Measurements from ENCODE around the gene PDLIM1. TPM values are rescaled to one million over a fixed set of nuclear protein-coding genes. Genes with fewer than 3 reads are reported as not detected.
A peak's percentile ranks its signal among the peaks of the same experiment; 100 is the strongest.

The PDLIM1 gene
- total RNA-seq, 1 experiment from 2014 or later, result 67.4 TPM

DNA sequence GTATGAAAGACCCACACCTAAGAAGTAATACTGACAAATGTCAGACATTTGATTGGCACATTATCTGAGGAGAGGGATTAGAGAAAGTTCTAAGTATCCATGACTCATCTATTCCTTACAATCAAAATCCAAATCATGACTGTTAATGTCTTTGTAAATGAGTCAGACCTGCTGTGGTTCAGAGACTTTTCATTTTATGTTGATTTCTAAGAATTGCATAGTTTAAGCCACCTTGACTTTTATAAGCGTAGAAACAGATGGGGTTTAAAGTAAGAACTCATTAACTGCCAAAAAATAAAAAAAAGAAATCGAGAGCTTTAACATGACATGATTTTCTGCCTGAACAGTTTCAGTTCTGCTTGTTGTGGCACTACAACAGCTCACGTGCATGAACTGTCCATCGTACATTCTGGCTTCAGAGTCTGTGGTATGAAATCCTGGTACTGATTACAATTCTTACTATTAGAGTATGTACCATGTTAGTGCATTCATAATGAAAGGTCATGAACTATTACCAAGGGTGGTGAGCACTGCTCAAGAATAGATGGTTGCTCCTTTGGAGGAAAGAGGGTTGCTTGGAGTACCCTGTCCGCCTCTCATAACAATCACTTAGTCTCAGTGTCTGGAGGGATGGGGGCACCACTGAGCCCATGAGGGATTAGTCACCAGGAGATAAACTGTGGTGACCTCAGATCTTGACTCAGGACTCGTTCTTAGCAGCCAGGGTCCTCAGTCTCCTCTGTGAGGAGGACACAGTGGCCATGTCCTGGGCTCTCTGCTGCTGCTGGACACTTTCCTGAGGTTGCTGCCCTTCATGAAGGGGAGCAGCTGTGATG lies 54.5 kb downstream of the PDLIM1 start:
- ChIA-PET CTCF (interaction anchor here (2.0 to 2.4 kb wide), 2 partner anchors 11 to 35 kb away, joined by 9 to 14 read pairs; no protein-coding TSS in a partner anchor), RAD21 (ENCODE audit: low non-redundant PET in 1 of 2, low total read pairs in 2 of 2, uncharacterized antibody in 2 of 2, unreplicated experiment in 2 of 2) (interaction anchor here in 1 of 2 experiments (1.6 kb wide), 1 partner anchor 35 kb away, joined by 3 read pairs; no protein-coding TSS in a partner anchor), POLR2A (no interaction called here)
- peak overlapping the region; percentile 74 for H3K4me2 ChIP-seq (ENCODE audit: low read length)
- no peaks in the 10 kb centered on the region for H3K27me3 ChIP-seq (ENCODE audit: insufficient read depth, low read length)
- no peaks in the 10 kb centered on the region for H3K9me2 ChIP-seq (ENCODE audit: insufficient read depth)
- no TSS peak for BruUV-seq (replicated peaks)
- no peaks in the 10 kb centered on the region for H3K9me3 ChIP-seq (ENCODE audit: control insufficient read depth in 1 of 2, insufficient read depth in 1 of 2, low read depth in 1 of 2, low read length in 2 of 2)
- intact Hi-C loops (cut with micrococcal nuclease), result no loop called here
- H3K4me3 ChIP-seq (replicated peaks in 1 of 2; ENCODE audit: low read depth in 1 of 2, low read length in 2 of 2), result peak overlapping the region in 1 of 2 experiments; percentile 20; a peak in 2 of 4 replicates
- no peaks in the 10 kb centered on the region for H3K79me2 ChIP-seq (ENCODE audit: insufficient read depth, low read length)
- H3K9ac ChIP-seq (ENCODE audit: low read length), result peak overlapping the region; percentile 45
- H2AFZ ChIP-seq (ENCODE audit: low read depth, low read length, poor library complexity, severe bottlenecking), result no peak overlapping the region
- H3K36me3 ChIP-seq (ENCODE audit: control insufficient read depth in 1 of 2, insufficient read depth in 2 of 2, low read length in 2 of 2), result peaks cover 0 to 4% of the 10 kb centered on the region in 2 experiments; a peak in 1 of 4 replicates
- ATAC-seq (peak; percentile 73), DNase-seq (ENCODE audit: low read depth, low spot score) (peak; percentile 68)
- peaks cover 30 to 38% of the 10 kb centered on the region in 2 experiments for H3K4me1 ChIP-seq (ENCODE audit: control insufficient read depth in 1 of 2, insufficient read depth in 2 of 2, low read length in 2 of 2)
- H3K27ac ChIP-seq (ENCODE audit: low read depth, low read length), result peak overlapping the region; percentile 68; the same call in 1 of the 2 replicates
- no peaks in the 10 kb centered on the region for H4K20me1 ChIP-seq (ENCODE audit: insufficient read depth)
- TF ChIP-seq RAD21 (IDR thresholded peaks at IDR 0.05; ENCODE audit: low read depth), result no peak
- peak; percentile 95 for TF ChIP-seq FOSL1 (IDR thresholded peaks at IDR 0.05; ENCODE audit: low read depth)
- TF ChIP-seq JUND (IDR thresholded peaks at IDR 0.05), result peak; percentile 91
- no peak for TF ChIP-seq EZH2 (IDR thresholded peaks at IDR 0.05)
- TF ChIP-seq CEBPB (IDR thresholded peaks at IDR 0.05; ENCODE audit: low read depth), result peak; percentile 57; the same call in 1 of the 2 replicates
- TF ChIP-seq CBX3 (IDR thresholded peaks at IDR 0.05; ENCODE audit: low read depth), result peak; percentile 72
- no peak for TF ChIP-seq EGR1 (IDR thresholded peaks at IDR 0.05; ENCODE audit: low read depth)
- TF ChIP-seq TCF7L2 (IDR thresholded peaks at IDR 0.05; ENCODE audit: borderline replicate concordance, extremely low read depth, insufficient read depth, insufficient read length), result no peak
- TF ChIP-seq ELF1 (IDR thresholded peaks at IDR 0.05; ENCODE audit: borderline replicate concordance, low read depth), result no peak
- peak; percentile 56; the same call in 1 of the 2 replicates for TF ChIP-seq SRF (IDR thresholded peaks at IDR 0.05; ENCODE audit: low read depth)
- TF ChIP-seq, protein P1, sequence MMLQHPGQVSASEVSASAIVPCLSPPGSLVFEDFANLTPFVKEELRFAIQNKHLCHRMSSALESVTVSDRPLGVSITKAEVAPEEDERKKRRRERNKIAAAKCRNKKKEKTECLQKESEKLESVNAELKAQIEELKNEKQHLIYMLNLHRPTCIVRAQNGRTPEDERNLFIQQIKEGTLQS (IDR thresholded peaks at IDR 0.05), result no peak
- TF ChIP-seq SIN3A (IDR thresholded peaks at IDR 0.05; ENCODE audit: low read depth), result peak; percentile 69
- TF ChIP-seq, protein P2, sequence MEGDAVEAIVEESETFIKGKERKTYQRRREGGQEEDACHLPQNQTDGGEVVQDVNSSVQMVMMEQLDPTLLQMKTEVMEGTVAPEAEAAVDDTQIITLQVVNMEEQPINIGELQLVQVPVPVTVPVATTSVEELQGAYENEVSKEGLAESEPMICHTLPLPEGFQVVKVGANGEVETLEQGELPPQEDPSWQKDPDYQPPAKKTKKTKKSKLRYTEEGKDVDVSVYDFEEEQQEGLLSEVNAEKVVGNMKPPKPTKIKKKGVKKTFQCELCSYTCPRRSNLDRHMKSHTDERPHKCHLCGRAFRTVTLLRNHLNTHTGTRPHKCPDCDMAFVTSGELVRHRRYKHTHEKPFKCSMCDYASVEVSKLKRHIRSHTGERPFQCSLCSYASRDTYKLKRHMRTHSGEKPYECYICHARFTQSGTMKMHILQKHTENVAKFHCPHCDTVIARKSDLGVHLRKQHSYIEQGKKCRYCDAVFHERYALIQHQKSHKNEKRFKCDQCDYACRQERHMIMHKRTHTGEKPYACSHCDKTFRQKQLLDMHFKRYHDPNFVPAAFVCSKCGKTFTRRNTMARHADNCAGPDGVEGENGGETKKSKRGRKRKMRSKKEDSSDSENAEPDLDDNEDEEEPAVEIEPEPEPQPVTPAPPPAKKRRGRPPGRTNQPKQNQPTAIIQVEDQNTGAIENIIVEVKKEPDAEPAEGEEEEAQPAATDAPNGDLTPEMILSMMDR (IDR thresholded peaks at IDR 0.05 in 2 of 3, conservative IDR thresholded peaks at IDR 0.05 in 1 of 3; ENCODE audit: borderline replicate concordance in 1 of 3, insufficient read depth in 1 of 3, low read depth in 2 of 3, low read length in 2 of 3), result no peak
- no peak for TF ChIP-seq YY1 (IDR thresholded peaks at IDR 0.05; ENCODE audit: extremely low read depth, insufficient replicate concordance, low read depth, low read length)
- TF ChIP-seq, protein P3, sequence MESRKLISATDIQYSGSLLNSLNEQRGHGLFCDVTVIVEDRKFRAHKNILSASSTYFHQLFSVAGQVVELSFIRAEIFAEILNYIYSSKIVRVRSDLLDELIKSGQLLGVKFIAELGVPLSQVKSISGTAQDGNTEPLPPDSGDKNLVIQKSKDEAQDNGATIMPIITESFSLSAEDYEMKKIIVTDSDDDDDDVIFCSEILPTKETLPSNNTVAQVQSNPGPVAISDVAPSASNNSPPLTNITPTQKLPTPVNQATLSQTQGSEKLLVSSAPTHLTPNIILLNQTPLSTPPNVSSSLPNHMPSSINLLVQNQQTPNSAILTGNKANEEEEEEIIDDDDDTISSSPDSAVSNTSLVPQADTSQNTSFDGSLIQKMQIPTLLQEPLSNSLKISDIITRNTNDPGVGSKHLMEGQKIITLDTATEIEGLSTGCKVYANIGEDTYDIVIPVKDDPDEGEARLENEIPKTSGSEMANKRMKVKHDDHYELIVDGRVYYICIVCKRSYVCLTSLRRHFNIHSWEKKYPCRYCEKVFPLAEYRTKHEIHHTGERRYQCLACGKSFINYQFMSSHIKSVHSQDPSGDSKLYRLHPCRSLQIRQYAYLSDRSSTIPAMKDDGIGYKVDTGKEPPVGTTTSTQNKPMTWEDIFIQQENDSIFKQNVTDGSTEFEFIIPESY (IDR thresholded peaks at IDR 0.05; ENCODE audit: extremely low read depth, insufficient replicate concordance, low read length), result no peak
- TF ChIP-seq, protein P4, sequence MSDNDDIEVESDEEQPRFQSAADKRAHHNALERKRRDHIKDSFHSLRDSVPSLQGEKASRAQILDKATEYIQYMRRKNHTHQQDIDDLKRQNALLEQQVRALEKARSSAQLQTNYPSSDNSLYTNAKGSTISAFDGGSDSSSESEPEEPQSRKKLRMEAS (IDR thresholded peaks at IDR 0.05), result peak; percentile 44; the same call in 1 of the 2 replicates
- no peak for TF ChIP-seq ZFX (IDR thresholded peaks at IDR 0.05)
- no peak for TF ChIP-seq ZNF274 (IDR thresholded peaks at IDR 0.05; ENCODE audit: low read depth, low read length)
- TF ChIP-seq POLR2AphosphoS5 (IDR thresholded peaks at IDR 0.05; ENCODE audit: low read depth, low read length), result no peak

All from HCT116 (cell line).